ENCODE data around the gene NDUFB10.

DNA sequence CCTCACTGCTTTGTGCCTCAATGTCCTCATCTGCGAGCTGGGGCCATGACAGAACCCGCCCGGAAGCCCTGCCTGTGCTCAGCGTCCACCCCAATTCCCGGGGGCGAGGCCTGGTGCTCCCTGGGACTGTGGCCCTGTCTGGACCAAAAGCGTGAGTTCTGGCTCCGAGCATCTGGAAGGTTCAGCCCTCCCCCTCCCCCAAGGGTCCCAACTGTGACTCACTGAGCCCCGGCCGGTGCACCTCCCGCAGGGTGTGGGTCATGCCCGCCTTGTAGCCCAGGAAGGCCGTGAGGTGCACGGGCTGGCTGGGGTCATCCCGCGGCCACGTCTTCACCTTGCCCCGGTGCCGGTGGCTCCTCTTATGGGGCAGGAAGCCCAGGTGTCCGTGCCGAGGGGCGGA is 5.6 kb upstream of the NDUFB10 start:
- TF ChIP-seq YY1 (IDR thresholded peaks at IDR 0.05; ENCODE audit: insufficient read depth, insufficient read length) (no peak), ZNF274 (IDR thresholded peaks at IDR 0.05; ENCODE audit: low read depth, low read length) (no peak)

Measured in NT2/D1 (cell line).